ENCODE measurements around the gene ARHGEF11. TPM values are rescaled to one million over a fixed set of nuclear protein-coding genes. Genes with fewer than 3 reads are reported as not detected.
A peak's percentile ranks its signal among the peaks of the same experiment; 100 is the strongest.

ARHGEF11 gene
- total RNA-seq, 2 experiments from 2014 or later, result 14.5 to 20.5 TPM

DNA sequence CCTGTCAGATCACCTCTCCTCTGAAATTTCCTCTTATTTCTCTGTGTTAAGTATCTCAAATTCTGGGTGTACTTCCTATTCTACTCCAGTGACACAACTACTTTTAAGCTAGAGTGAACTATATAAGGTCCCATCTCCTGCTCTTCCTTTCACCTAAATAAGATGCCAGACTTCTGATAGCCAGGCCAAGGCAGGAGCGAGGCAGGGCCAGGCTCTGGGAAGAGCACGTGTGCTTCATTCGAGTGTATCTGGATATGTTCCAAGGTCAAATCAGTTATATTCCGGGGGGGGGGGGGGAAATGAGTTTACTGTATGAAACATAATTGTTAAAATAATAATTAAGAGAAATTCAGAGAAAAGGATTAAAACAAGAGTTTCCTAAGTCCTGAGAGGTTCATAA lies 65.0 kb downstream of the ARHGEF11 start:
- no peak for ATAC-seq (ENCODE audit: low read depth)
- no peaks in the 10 kb centered on the region for H3K36me3 Mint-ChIP-seq
- H3K27me3 Mint-ChIP-seq, result peaks cover 40% of the 10 kb centered on the region
- H3K27ac Mint-ChIP-seq, result no peak overlapping the region
- no peaks in the 10 kb centered on the region for H3K9me3 Mint-ChIP-seq
- POLR2A ChIA-PET, result no interaction called here
- H3K4me1 Mint-ChIP-seq, result no peaks in the 10 kb centered on the region
- no peak overlapping the region for H3K4me3 Mint-ChIP-seq
- DNase-seq, result no peak

DNA sequence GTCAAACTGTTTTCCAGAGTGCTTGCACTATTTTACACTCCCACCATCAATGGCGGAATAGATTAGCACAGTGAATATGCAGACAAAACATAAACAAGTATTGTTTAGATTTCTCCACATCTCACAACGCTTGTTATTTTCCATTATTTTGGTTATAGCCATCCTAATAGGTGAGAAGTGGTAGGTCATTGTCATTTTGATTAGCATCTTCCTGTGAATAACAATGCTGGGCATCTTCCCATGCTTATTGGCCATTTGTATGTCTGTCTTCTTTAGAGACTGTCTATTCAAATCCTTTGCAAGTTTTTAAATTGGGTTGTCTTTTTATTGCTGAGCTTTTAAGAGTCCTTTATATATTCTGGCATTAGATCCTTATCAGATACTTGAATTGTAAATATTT lies 70.5 kb downstream of the ARHGEF11 start:
- no peak for ATAC-seq (ENCODE audit: low read depth)
- Mint-ChIP-seq H3K9me3 (no peaks in the 10 kb centered on the region), H3K4me1 (no peaks in the 10 kb centered on the region), H3K27ac (no peak overlapping the region), H3K36me3 (no peaks in the 10 kb centered on the region), H3K27me3 (peaks cover 45% of the 10 kb centered on the region), H3K4me3 (no peak overlapping the region)
- POLR2A ChIA-PET, result no interaction called here
- DNase-seq, result no peak

DNA sequence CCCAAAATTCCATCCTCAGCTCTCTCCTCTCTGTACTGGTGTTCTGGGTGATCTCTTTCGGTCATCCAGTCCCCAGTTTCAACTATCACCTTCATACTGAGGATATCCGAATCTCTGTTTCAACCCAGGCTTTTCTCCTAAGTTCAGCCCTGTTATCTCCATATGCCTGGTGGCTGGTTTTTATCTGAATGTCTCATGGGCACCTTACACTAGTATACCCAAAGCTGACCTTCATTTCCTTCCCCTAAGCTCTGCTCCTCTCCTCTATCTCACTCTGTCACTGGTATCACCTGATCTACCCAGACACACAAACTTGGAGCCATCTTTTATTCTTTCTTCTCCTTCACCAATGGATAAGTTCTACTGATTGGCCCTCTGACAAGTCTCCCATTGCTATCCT lies 72.1 kb downstream of the ARHGEF11 start:
- DNase-seq (no peak), ATAC-seq (ENCODE audit: low read depth) (no peak)
- POLR2A ChIA-PET, result interaction anchor here (1.3 kb wide), 1 partner anchor 10 kb away, joined by 3 read pairs; no protein-coding TSS in a partner anchor
- Mint-ChIP-seq H3K36me3 (no peaks in the 10 kb centered on the region), H3K4me3 (no peak overlapping the region), H3K27ac (no peak overlapping the region), H3K4me1 (no peaks in the 10 kb centered on the region), H3K9me3 (no peaks in the 10 kb centered on the region), H3K27me3 (peaks cover 52% of the 10 kb centered on the region)

DNA sequence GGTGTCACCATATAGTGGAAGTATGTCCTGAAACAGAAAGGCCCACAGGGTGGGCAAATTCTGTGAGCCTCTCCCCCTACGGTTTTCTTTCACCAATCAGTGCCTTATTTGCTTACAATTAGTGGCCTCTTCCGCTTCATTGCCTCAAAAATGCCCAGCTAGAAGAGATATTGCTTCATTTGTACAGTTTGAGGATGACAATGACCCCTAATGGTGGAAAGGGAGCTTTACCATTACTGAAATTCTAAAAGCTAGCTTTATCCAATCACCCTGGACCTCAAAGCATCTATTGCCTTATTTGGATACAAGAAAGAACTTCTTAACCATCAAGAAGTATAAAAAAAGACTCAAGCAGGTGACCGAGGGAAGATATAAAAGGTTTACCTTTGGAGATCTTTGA lies 75.5 kb downstream of the ARHGEF11 start:
- Mint-ChIP-seq H3K27ac (no peak overlapping the region), H3K36me3 (no peaks in the 10 kb centered on the region), H3K4me1 (no peaks in the 10 kb centered on the region), H3K4me3 (no peak overlapping the region), H3K27me3 (peaks cover 52% of the 10 kb centered on the region), H3K9me3 (no peaks in the 10 kb centered on the region)
- POLR2A ChIA-PET, result no interaction called here
- no peak for ATAC-seq (ENCODE audit: low read depth)
- DNase-seq, result no peak

DNA sequence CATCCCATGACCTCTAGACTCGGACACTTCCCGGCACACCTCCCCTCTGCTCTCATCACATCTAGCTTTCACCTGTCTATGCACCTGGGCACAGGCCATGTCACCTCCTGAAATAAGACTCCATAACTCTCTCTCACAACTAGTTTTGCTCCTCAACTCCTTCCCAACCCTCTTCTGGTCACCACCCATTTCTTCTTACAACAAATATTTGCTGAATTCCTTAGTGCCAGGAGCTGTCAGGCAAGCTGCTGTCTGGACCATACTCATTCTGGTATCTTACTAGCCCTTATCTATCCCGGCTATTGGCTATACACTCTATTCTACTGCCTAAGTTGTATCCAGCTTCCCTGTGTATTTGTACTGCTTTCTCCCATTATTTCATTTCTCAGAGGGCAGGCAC lies 76.0 kb downstream of the ARHGEF11 start:
- H3K36me3 Mint-ChIP-seq, result no peaks in the 10 kb centered on the region
- no peaks in the 10 kb centered on the region for H3K9me3 Mint-ChIP-seq
- no peaks in the 10 kb centered on the region for H3K4me1 Mint-ChIP-seq
- H3K27ac Mint-ChIP-seq, result no peak overlapping the region
- H3K27me3 Mint-ChIP-seq, result peaks cover 50% of the 10 kb centered on the region
- DNase-seq (no peak), ATAC-seq (ENCODE audit: low read depth) (no peak)
- H3K4me3 Mint-ChIP-seq, result no peak overlapping the region
- POLR2A ChIA-PET, result no interaction called here

DNA sequence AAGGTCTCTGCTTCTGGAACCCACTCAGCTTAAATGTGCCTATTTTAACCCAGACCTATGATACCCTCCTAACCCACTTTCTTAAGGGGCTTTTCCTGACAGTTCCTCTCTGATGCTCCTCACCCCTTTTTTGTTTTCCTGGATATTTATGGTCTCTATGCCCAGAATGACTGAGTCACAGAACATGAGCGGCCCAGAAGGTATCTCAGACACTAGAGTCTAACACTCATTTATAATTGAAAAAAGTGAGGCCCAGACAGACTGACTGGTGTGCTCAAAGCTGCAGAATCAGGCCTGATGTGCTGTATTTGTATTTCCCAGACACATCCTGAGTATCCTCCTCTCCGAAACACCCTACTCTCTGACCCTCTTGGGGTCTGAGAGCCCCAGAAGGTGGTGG lies 81.1 kb downstream of the ARHGEF11 start:
- peaks cover 1% of the 10 kb centered on the region for H3K9me3 Mint-ChIP-seq
- peaks cover 5% of the 10 kb centered on the region for H3K36me3 Mint-ChIP-seq
- H3K27ac Mint-ChIP-seq, result no peak overlapping the region
- DNase-seq, result no peak
- H3K4me3 Mint-ChIP-seq, result no peak overlapping the region
- no peak for ATAC-seq (ENCODE audit: low read depth)
- H3K27me3 Mint-ChIP-seq, result peaks cover 28% of the 10 kb centered on the region
- peaks cover 27% of the 10 kb centered on the region for H3K4me1 Mint-ChIP-seq
- POLR2A ChIA-PET, result no interaction called here

DNA sequence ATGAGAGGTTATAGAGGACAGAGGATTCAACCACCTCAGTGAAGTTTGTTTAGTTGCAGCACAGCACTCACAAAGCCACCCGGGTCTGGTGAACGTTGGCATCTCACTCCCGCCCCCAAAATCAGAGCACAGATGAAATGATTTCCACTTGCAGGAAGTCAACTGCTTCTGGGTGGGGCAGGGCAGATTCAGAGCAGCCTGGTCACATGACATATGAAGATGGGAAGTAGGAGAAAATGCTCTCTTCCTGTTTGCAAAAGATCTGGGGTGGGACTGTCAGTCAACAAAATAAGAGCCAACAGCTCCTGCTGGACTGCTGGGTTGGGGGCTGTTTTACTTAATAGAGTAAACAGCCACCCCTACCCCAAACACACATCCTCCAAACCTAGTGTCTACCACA lies 81.9 kb downstream of the ARHGEF11 start:
- DNase-seq, result peak; percentile 43
- peak; percentile 85 for ATAC-seq (ENCODE audit: low read depth)
- POLR2A ChIA-PET, result interaction anchor here (1.1 kb wide), 1 partner anchor 10 kb away, joined by 3 read pairs; no protein-coding TSS in a partner anchor

DNA sequence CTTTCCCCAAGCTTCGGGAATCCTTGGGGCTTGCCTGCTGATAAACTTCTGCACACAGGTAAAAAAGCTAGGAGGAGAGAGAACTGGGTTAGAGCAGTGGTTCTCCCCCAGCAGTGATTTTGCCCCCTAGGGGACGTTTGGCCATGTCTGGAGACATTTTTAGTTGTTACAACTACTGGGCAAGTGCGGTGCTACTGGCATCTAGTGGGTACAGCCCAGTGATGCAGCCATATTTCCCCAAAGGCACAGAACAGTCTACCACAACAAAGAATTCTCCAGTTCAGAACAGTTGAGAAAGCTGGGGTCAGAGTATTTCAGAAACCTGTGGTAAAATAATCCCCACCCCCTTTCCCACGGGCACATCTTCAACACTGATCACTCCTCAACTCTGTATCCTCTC lies 83.8 kb downstream of the ARHGEF11 start:
- peak; percentile 56 for ATAC-seq (ENCODE audit: low read depth)
- peaks cover 1% of the 10 kb centered on the region for H3K9me3 Mint-ChIP-seq
- H3K36me3 Mint-ChIP-seq, result peaks cover 5% of the 10 kb centered on the region
- peak overlapping the region; percentile 51 for H3K4me3 Mint-ChIP-seq
- peaks cover 35% of the 10 kb centered on the region for H3K4me1 Mint-ChIP-seq
- POLR2A ChIA-PET, result no interaction called here
- no peak for DNase-seq
- peaks cover 11% of the 10 kb centered on the region for H3K27me3 Mint-ChIP-seq
- H3K27ac Mint-ChIP-seq, result no peak overlapping the region

More for the DNA sequence above, 81.9 kb downstream of the ARHGEF11 start:
- peaks cover 5% of the 10 kb centered on the region for H3K36me3 Mint-ChIP-seq
- H3K9me3 Mint-ChIP-seq, result peaks cover 1% of the 10 kb centered on the region
- H3K27me3 Mint-ChIP-seq, result peaks cover 21% of the 10 kb centered on the region
- peak overlapping the region; percentile 84 for H3K4me3 Mint-ChIP-seq
- H3K27ac Mint-ChIP-seq, result peak overlapping the region; percentile 84
- H3K4me1 Mint-ChIP-seq, result peaks cover 29% of the 10 kb centered on the region

DNA sequence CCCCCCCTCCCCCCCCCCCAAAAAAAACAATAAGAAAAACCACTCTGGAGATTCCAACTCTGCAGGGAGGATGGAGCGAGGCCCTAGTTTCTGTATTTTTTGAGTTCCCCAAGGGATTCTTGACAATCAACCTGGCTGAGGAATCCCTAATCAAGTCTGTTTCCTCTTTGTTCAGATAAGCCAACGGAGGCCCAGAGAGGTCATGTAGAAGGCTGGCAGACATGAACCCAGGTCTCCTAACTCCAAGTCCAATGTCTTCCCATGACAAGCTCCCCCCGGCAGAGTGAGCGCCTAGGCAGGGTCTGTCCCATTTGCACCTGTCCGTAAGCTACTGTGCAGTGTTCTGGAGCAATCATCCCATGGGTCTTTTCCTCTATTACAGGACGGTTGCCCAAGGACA lies 85.6 kb downstream of the ARHGEF11 start:
- Mint-ChIP-seq H3K9me3 (peaks cover 1% of the 10 kb centered on the region), H3K4me1 (peaks cover 35% of the 10 kb centered on the region), H3K4me3 (no peak overlapping the region), H3K27me3 (no peaks in the 10 kb centered on the region), H3K27ac (no peak overlapping the region), H3K36me3 (peaks cover 5% of the 10 kb centered on the region)
- POLR2A ChIA-PET, result no interaction called here
- no peak for ATAC-seq (ENCODE audit: low read depth)
- DNase-seq, result no peak

DNA sequence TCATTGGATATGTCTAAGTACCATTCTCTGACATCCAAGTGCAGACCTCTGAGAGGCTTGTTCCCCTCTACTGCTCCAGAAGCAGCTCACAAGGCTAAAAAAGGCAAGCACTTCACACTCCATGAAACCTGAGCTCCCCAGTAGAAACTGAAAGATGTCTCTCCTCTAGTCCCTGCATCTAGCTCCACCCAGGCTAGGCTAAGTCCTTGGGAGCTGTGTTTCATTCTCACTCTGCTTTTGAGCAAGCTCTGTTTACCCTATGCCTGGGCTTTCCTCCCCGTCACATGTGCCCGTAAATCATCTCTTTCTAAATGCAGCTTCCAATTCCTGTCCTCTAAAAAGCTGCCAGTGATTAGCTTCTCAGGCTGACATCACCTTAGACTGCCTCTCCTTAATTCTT lies 86.1 kb downstream of the ARHGEF11 start:
- Mint-ChIP-seq H3K27me3 (no peaks in the 10 kb centered on the region), H3K9me3 (peaks cover under 1% of the 10 kb centered on the region), H3K4me1 (peaks cover 34% of the 10 kb centered on the region), H3K27ac (no peak overlapping the region), H3K36me3 (peaks cover 8% of the 10 kb centered on the region), H3K4me3 (no peak overlapping the region)
- no peak for DNase-seq
- POLR2A ChIA-PET, result no interaction called here
- ATAC-seq (ENCODE audit: low read depth), result no peak

DNA sequence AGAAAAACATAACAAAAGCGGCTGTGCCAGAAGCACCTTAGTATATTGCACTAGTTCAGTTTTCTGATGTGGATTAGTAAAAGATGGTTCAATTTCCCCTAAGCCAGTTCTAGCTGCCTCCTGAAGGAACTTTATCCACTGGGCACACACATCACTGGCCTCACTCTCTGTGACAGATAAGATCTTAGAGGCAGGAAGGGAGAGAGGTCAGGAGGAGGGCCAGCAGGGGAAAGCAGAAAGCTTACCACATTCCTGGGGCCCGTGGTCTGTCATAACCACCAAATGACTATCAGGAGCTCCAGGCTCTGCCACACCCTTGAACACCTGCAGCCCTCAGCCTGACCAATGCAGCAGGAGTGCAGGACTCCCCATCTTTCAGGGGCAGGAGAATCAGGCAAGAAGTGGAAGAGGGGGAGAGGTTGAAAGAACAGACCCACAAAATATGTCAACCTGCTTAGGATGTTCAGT lies 87.3 kb downstream of the ARHGEF11 start:
- Mint-ChIP-seq H3K9me3 (no peaks in the 10 kb centered on the region), H3K27ac (no peak overlapping the region), H3K4me3 (no peak overlapping the region), H3K4me1 (peaks cover 24% of the 10 kb centered on the region), H3K36me3 (peaks cover 8% of the 10 kb centered on the region), H3K27me3 (no peaks in the 10 kb centered on the region)
- no peak for DNase-seq
- no peak for ATAC-seq (ENCODE audit: low read depth)
- POLR2A ChIA-PET, result no interaction called here

DNA sequence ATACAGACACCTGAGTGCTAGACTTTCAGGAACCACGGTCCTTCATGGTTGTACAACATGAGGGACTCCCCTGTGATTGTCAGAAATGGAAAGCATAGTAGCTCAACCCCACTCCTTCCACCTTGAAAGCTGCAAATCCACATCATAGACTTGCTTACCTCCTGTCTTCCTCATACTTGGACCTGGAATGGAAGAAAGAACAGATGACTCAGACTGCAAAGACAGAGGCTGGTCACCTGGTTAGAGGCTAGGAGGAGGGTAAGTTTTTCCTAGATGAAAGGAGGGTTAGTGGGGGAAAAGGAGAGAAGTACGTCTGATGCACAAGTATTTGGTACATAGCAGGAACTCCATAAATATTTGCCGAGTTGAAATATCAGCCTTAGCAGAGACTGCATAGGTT lies 87.9 kb downstream of the ARHGEF11 start:
- POLR2A ChIA-PET, result interaction anchor here (0.6 kb wide), 1 partner anchor 25 kb away, joined by 3 read pairs; no protein-coding TSS in a partner anchor
- Mint-ChIP-seq H3K9me3 (no peaks in the 10 kb centered on the region), H3K4me1 (peaks cover 19% of the 10 kb centered on the region), H3K27me3 (no peaks in the 10 kb centered on the region), H3K36me3 (peaks cover 8% of the 10 kb centered on the region), H3K4me3 (no peak overlapping the region), H3K27ac (no peak overlapping the region)
- no peak for DNase-seq
- no peak for ATAC-seq (ENCODE audit: low read depth)

DNA sequence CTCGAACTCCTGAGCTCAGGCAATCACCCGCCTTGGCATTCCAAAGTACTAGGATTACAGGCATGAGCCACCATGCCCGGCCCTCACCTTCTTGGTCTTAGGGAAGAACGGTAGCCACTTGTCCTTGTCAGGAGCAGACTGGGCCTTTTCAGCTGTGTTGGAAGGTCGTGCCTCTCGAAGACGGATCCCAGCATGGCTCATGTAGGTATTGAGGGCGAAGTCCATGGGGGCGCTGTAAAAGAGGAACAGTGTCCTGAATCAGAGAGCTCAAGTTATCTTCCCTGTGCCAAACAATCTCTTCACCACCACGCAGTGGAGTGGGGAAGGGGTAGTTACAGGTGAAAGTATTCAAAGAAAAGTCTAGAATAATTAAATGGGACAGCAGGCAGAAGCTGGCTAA lies 89.2 kb downstream of the ARHGEF11 start:
- Mint-ChIP-seq H3K27me3 (no peaks in the 10 kb centered on the region), H3K4me3 (no peak overlapping the region), H3K4me1 (peaks cover 10% of the 10 kb centered on the region), H3K9me3 (no peaks in the 10 kb centered on the region), H3K36me3 (peaks cover 8% of the 10 kb centered on the region), H3K27ac (no peak overlapping the region)
- DNase-seq (no peak), ATAC-seq (ENCODE audit: low read depth) (no peak)
- POLR2A ChIA-PET, result no interaction called here

DNA sequence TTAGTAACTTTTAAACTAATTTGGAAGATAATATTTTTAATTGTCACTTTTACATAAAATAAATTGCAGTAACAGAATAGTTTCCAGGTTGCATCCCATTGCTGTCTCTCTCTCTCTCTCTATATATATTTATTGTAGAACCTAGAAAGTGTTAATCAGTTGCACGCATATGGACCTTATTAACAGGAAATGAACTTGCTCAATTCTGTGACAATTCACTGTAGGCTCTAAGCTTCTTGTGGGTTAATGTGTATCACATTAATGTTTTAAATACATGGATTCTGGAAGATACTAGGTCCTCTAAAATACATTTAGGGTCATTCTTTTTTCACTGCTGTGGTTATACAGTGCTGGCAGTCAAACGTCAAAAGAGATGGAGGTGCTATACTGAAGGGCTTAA lies 92.0 kb downstream of the ARHGEF11 start:
- Mint-ChIP-seq H3K4me1 (peaks cover 6% of the 10 kb centered on the region), H3K27ac (no peak overlapping the region)
- POLR2A ChIA-PET, result no interaction called here

DNA sequence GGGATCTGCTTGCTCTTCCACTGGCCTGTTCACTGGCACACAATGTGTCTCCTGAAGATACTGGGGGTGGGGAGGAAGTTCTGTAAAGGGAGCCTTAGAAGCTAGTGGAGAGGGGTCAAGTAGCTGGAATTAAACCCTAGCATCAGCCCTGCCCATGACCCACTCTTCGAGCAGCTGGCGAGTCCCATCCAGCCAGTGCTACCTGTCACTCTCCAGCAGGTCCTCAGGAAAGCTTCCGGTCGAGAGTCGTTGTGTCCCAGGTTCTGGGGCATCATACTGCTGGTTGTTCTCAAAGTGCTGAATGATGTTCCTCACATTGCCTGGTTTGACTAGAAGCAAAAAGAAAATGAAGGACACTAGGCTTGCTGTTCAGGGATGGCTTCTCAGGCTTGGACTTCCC lies 94.2 kb downstream of the ARHGEF11 start:
- H3K27ac Mint-ChIP-seq, result no peak overlapping the region

More for the DNA sequence above, 92.0 kb downstream of the ARHGEF11 start:
- DNase-seq (no peak), ATAC-seq (ENCODE audit: low read depth) (no peak)
- no peaks in the 10 kb centered on the region for H3K27me3 Mint-ChIP-seq
- no peaks in the 10 kb centered on the region for H3K9me3 Mint-ChIP-seq
- no peak overlapping the region for H3K4me3 Mint-ChIP-seq
- H3K36me3 Mint-ChIP-seq, result peaks cover 3% of the 10 kb centered on the region

More for the DNA sequence above, 94.2 kb downstream of the ARHGEF11 start:
- POLR2A ChIA-PET, result interaction anchor here (0.6 kb wide), 1 partner anchor 256 kb away, joined by 3 read pairs; no protein-coding TSS in a partner anchor
- DNase-seq, result no peak
- Mint-ChIP-seq H3K4me1 (no peaks in the 10 kb centered on the region), H3K36me3 (peaks cover 3% of the 10 kb centered on the region), H3K4me3 (no peak overlapping the region), H3K27me3 (no peaks in the 10 kb centered on the region), H3K9me3 (no peaks in the 10 kb centered on the region)
- no peak for ATAC-seq (ENCODE audit: low read depth)
